Small intestine (tissue), 7 donors: ENCODE results near the gene PAOX. TPM values are rescaled to one million over a fixed set of nuclear protein-coding genes. Genes with fewer than 3 reads are reported as not detected.

Experiments
- DNase-seq, 2 donors: peaks; one replicate each; pipeline versions ENCODE4 v3.0.0 to v3.0.0-alpha.2; 2013
- FAIRE-seq: peaks from 2 replicates; lab custom pipeline; 2012; peaks lifted over from hg19 to GRCh38; lab: Jason Lieb, UNC
- H3K27ac ChIP-seq, 3 donors: one replicate each; pipeline ENCODE4 v1.5.1; 2013; ENCODE audit warnings: low read length in 2 of 3, mild to moderate bottlenecking in 2 of 3, control low read depth in 1 of 3, inconsistent platforms in 1 of 3, low read depth in 1 of 3, moderate library complexity in 1 of 3
- H3K27me3 ChIP-seq, 3 donors: one replicate each; pipeline ENCODE4 v1.6.1; 2013; ENCODE audit warnings: low read length in 3 of 3, inconsistent platforms in 1 of 3; ENCODE audit not compliant: control insufficient read depth in 3 of 3, insufficient read depth in 3 of 3
- H3K36me3 ChIP-seq, 3 donors: one replicate each; pipeline ENCODE4 v1.6.1; 2013; ENCODE audit warnings: low read length in 3 of 3, inconsistent platforms in 1 of 3, low read depth in 1 of 3, mild to moderate bottlenecking in 1 of 3, moderate library complexity in 1 of 3; ENCODE audit not compliant: control insufficient read depth in 3 of 3, insufficient read depth in 2 of 3
- H3K4me1 ChIP-seq, 3 donors: one replicate each; pipeline ENCODE4 v1.6.1; 2013; ENCODE audit warnings: low read length in 2 of 3, inconsistent platforms in 1 of 3, low read depth in 1 of 3, mild to moderate bottlenecking in 1 of 3, moderate library complexity in 1 of 3; ENCODE audit not compliant: control insufficient read depth in 3 of 3, insufficient read depth in 2 of 3
- H3K4me3 ChIP-seq, 3 donors: one replicate each; pipeline ENCODE4 v1.5.1; 2013; ENCODE audit warnings: low read length in 3 of 3, control low read depth in 1 of 3, inconsistent platforms in 1 of 3, low read depth in 1 of 3, mild to moderate bottlenecking in 1 of 3, moderate library complexity in 1 of 3
- H3K9me3 ChIP-seq, 2 donors: one replicate each; pipeline ENCODE4 v1.6.1; 2013; ENCODE audit warnings: low read depth in 1 of 2, low read length in 1 of 2; ENCODE audit not compliant: control insufficient read depth in 2 of 2, insufficient read depth in 1 of 2
- WGBS, 3 donors: extraction: QIAGEN DNeasy Blood & Tissue Kit; methylation state at CpG; one replicate each; pipeline ENCODE4 v1.1.7; 2013; 5-methylcytosine and 5-hydroxymethylcytosine counted together
- polyA plus RNA-seq, 4 donors: library from polyadenylated mRNA; stranded (reverse) in 3 of 4; unstranded in 1 of 4; fragments of 200-250 nt in 3 of 4; fragments of 120-200 nt in 1 of 4; gene quantifications; one replicate each; pipeline versions ENCODE4 v1.2.1 to v1.2.3, GENCODE V29; 2013
- donor health status: healthy with polysubstance abuse.
- donor health status: control.
- donor health status: control.
- donor health status: Bipolar disorder and iron deficiency.
- donor health status: healthy.

The PAOX gene
- polyA plus RNA-seq, 4 donors = 7.9 to 40.8 (median 11.4) TPM

DNA sequence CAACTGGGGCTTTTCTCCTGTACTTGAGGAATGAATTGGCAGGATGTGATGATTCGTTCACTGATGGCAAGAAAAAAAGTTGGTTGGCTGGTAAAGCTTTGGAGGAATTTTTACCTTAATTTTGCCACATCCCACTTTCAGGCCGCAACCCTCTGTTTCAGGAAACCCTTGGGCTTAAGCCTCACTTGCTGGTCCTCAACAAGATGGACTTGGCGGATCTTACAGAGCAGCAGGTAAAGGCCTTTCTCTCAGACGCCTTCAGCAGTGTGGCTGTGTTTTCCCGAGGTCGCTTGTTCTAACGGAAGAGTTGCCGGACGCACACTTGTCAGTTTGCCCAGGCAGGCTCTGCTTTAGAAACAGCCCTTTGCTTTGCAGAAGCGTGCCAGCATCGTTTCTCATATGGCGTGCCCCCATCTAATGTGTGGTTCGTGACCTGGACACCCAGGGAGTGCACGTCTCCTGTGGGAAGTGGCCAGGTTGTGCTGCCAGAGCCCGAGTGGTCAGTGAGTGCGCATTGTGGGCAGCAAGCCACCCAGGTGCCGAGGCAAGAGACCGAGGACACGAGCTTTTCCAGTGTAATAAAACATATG lies 17.1 kb downstream of the PAOX start:
- WGBS, 3 donors = 95 to 96% (median 96%) methylated on average over 19 of the region's 19 CpGs
- no peak for DNase-seq
- peaks cover 0 to 55% (median 8%) of the 10 kb centered on the region in 3 donors for H3K36me3 ChIP-seq
- H3K27me3 ChIP-seq = no peaks in the 10 kb centered on the region
- H3K4me1 ChIP-seq = peaks cover 0 to 8% (median 3%) of the 10 kb centered on the region in 3 donors
- FAIRE-seq = no peak
- H3K9me3 ChIP-seq = no peaks in the 10 kb centered on the region
- H3K27ac ChIP-seq = no peak overlapping the region
- H3K4me3 ChIP-seq = no peak overlapping the region

DNA sequence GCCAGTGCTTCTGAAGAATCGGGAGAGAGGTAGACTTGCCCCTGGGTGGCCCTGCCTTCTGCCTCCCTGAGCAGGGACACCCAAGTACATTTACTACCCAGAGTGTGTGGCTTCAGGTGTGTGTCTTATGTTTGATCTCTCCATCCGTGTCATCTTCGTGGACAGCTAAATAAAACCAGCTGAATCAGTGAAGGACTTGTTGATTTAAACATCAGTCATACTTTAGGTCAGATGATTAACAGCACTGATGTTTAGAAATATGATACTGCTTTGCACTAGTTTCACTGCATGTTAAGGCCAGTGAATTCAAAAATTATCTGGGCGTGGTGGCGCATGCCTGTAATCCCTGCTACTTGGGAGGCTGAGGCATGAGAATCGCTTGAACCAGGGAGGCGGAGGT lies 18.9 kb downstream of the PAOX start:
- Histone ChIP-seq H3K27me3 (no peaks in the 10 kb centered on the region), H3K9me3 (no peaks in the 10 kb centered on the region), H3K4me3 (no peak overlapping the region), H3K27ac (no peak overlapping the region), H3K36me3 (peaks cover 0 to 66% (median 7%) of the 10 kb centered on the region in 3 donors), H3K4me1 (peaks cover 0 to 8% (median 3%) of the 10 kb centered on the region in 3 donors)
- 97 to 99% (median 98%) methylated on average over 7 of the region's 7 CpGs for WGBS, 3 donors
- DNase-seq (no peak), FAIRE-seq (no peak)

DNA sequence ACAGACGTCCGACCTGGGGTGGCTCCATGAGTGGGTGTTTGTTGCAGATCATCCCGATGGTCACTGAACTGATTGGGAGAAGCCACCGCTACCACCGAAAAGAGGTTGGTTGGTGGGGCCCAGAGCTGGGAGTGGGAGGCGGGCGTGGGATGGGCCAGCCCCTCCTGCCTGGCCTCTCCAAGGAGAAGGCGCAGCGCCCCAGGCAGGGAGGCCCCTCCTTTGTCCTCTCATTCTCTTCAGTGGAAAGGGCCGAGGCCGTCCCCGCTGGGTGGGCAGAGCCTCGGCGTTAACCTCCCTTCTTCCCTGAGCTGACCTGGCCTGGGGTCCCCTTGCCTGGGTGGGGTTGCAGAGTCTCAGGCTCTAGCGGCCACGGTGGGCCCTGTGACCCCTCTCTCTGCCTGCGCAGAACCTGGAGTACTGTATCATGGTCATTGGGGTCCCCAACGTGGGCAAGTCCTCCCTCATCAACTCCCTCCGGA lies 20.1 kb downstream of the PAOX start:
- no peak overlapping the region for H3K4me3 ChIP-seq
- 95 to 97% (median 96%) methylated on average over 18 to 19 of the region's 19 CpGs for WGBS, 3 donors
- H3K27me3 ChIP-seq = no peaks in the 10 kb centered on the region
- FAIRE-seq = no peak
- no peaks in the 10 kb centered on the region for H3K9me3 ChIP-seq
- H3K36me3 ChIP-seq = peaks cover 0 to 75% (median 10%) of the 10 kb centered on the region in 3 donors
- DNase-seq = no peak
- H3K27ac ChIP-seq = no peak overlapping the region
- H3K4me1 ChIP-seq = peaks cover 0 to 7% (median 3%) of the 10 kb centered on the region in 3 donors

DNA sequence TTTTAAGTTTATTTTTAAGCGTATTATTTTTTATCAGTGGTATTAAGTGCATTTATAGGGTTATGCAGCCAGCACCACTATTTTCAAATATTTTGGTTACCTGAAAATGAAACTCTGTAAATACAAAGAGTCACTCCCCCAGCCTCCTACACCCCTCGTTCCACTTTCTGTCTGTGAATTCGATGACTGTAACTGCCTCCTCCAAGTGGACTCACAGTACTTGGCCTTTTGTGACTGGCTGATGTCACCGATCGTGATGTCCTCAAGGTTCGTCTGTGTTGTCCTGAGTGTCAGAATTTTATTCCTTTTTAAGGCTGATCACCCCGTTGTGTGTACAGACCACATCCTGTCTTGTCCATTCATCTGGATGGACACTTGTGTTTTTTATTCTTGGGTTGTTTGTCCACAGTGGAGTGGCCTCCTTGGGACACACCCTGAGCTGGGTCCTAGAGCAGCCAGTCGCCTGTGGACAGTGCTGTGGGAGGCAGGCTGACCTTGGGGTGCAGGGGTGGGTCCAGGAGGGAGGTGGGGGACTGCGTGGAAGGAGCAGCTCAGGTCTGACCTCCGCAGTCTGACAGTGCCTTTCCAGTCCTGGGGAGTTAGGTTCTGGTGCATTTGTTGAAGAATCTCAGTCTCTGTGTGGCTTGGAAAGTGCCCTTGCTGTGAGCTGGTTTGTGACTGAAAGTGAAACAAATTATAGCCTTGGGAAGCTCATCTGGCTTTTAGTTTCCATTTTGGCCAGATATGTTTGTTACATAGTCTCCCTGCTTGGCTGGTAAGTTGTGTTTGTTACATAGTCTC lies 21.8 kb downstream of the PAOX start:
- FAIRE-seq (no peak), DNase-seq (peak in 1 of 2 donors; percentile 19)
- 55 to 68% (median 58%) methylated on average over 10 of the region's 10 CpGs for WGBS, 3 donors
- Histone ChIP-seq H3K4me3 (no peak overlapping the region), H3K4me1 (peaks cover 0 to 7% (median 3%) of the 10 kb centered on the region in 3 donors), H3K36me3 (peaks cover 0 to 69% (median 10%) of the 10 kb centered on the region in 3 donors), H3K27ac (peak overlapping the region in 2 of 3 donors; percentile 12 to 94), H3K9me3 (no peaks in the 10 kb centered on the region), H3K27me3 (no peaks in the 10 kb centered on the region)

DNA sequence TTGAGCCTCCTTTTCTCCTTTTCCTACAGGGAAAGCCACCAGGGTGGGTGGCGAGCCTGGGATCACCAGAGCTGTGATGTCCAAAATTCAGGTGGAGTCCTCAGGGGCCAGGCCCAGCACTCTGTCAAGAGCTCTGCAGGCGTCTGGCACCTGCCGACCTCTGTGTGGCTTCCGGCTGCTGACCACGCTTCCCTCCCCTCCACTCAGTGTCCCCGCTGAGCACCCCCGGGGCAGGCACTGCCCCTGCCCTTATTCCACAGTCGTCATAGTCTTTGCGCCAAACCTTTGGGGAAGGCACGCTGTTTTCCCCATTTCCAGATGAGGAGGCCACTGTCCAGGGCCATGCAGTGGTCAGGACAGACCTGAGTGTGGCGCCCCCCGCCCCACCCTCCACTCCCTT lies 22.4 kb downstream of the PAOX start:
- H3K27ac ChIP-seq = peak overlapping the region in 2 of 3 donors; percentile 12 to 94
- H3K9me3 ChIP-seq = no peaks in the 10 kb centered on the region
- no peak overlapping the region for H3K4me3 ChIP-seq
- H3K4me1 ChIP-seq = peaks cover 0 to 7% (median 3%) of the 10 kb centered on the region in 3 donors
- DNase-seq = no peak
- WGBS, 3 donors = 84 to 93% (median 91%) methylated on average over 8 to 12 of the region's 12 CpGs
- H3K36me3 ChIP-seq = peaks cover 0 to 65% (median 10%) of the 10 kb centered on the region in 3 donors
- FAIRE-seq = no peak
- H3K27me3 ChIP-seq = no peaks in the 10 kb centered on the region

DNA sequence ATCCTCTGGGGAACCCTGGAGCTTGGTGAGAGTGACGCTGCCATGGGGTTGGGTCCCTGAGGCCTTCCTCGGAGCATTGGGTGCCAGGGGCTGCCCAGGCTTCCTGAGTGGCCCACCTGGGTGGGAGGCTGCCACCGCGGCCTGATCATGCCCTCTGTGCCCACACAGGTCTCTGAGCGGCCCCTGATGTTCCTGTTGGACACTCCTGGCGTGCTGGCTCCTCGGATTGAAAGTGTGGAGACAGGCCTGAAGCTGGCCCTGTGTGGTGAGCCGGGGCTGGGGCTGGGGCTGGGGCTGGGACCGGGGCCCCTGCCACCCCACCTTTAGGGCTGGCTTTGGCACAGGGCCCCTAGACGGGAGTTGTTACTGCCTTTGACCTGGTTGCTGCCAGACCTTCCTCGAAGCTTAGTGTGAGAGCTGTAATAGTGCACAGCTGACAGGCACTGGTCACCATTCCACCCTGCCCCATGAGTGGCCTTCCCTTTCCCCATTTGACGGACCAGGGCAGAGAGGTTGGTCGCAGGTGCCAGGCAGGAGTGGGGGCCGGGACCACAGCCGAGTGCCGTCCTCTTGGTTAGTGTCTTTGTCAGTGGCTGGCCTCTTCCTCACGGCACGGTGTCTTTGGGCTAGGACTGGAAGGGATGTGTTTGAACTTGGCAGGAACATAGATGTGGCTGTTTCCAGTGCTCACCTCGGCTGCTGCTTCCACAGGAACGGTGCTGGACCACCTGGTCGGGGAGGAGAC lies 23.1 kb downstream of the PAOX start:
- DNase-seq = no peak
- Histone ChIP-seq H3K4me3 (no peak overlapping the region), H3K4me1 (peaks cover 0 to 7% (median 3%) of the 10 kb centered on the region in 3 donors), H3K27ac (peak overlapping the region in 2 of 3 donors; percentile 12 to 94), H3K27me3 (no peaks in the 10 kb centered on the region), H3K36me3 (peaks cover 0 to 62% (median 11%) of the 10 kb centered on the region in 3 donors), H3K9me3 (no peaks in the 10 kb centered on the region)
- WGBS, 3 donors = 95 to 97% (median 97%) methylated on average over 21 of the region's 21 CpGs
- no peak for FAIRE-seq

DNA sequence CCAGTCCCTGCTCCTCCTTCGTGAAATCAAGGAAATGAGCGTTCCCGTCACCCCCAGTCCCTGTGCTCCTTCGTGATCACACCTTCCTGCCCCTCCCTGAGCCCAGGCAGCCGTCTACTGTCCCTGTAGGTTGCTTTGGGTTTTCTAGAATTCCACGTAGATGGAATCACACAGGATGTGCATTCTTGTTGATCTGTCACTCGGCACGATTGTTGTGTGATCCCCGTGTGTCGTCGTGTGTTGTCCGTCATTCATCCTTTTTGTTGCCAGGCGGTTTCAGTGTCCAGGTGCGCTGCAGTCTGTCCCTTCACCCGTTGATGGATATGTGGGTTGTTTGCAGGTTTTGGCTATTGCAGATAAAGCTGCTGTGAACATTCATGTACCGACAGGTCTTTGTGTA lies 24.3 kb downstream of the PAOX start:
- DNase-seq (no peak), FAIRE-seq (no peak)
- 87 to 89% (median 88%) methylated on average over 16 of the region's 16 CpGs for WGBS, 3 donors
- Histone ChIP-seq H3K27me3 (no peaks in the 10 kb centered on the region), H3K4me3 (no peak overlapping the region), H3K27ac (no peak overlapping the region), H3K36me3 (peaks cover 0 to 58% (median 12%) of the 10 kb centered on the region in 3 donors), H3K4me1 (peaks cover 0 to 7% (median 3%) of the 10 kb centered on the region in 3 donors), H3K9me3 (no peaks in the 10 kb centered on the region)

DNA sequence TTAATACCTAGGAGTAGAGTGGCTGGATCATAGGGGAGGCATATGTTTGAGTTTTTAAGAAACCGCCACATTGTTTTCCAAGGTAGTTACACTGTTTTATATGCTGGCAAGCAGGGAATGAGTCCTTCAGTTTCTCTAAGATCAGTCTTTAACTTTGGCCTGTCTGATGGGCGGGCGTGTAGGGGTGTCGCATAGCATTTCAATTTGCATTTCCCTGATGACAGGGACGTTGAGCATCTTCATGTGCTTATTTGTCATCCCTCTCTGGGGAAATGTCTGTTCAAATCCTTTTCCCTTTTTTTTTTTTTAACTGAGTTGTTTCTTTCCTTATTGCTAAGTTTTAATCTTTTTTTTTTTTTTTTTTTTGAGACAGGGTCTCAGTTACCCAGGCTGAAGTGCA lies 24.7 kb downstream of the PAOX start:
- Histone ChIP-seq H3K27me3 (no peaks in the 10 kb centered on the region), H3K4me1 (peaks cover 0 to 7% (median 3%) of the 10 kb centered on the region in 3 donors), H3K9me3 (no peaks in the 10 kb centered on the region), H3K36me3 (peaks cover 0 to 54% (median 11%) of the 10 kb centered on the region in 3 donors), H3K4me3 (no peak overlapping the region), H3K27ac (no peak overlapping the region)
- no peak for FAIRE-seq
- 91 to 94% (median 93%) methylated on average over 5 of the region's 5 CpGs for whole genome bisulfite sequencing, 3 donors
- DNase-seq = no peak
